A673 (cell line): ENCODE measurements around the gene ARFRP1. TPM values are rescaled to one million over a fixed set of nuclear protein-coding genes. Genes with fewer than 3 reads are reported as not detected.

Experiments
- BruUV-seq: library from RNA; stranded (reverse); fragments of 400-500 nt; replicated peaks from 2 replicates; lab custom pipeline; 2021; lab: Mats Ljungman, UMichigan
- CTCF ChIA-PET: fragments of 300-600 bp; sonication (Branson Sonifier 250); formaldehyde crosslinking; loops from one replicate; lab custom pipeline; 2022; ENCODE audit warnings: antibody characterized with exemption; lab: Charles Lee
- POLR2A ChIA-PET: fragments of 300-600 bp; sonication (Branson Sonifier 250); formaldehyde crosslinking; loops from one replicate; lab custom pipeline; 2022; ENCODE audit warnings: antibody characterized with exemption; ENCODE audit not compliant: low non-redundant PET; lab: Charles Lee
- DNase-seq: peaks from one replicate; pipeline ENCODE4 v3.0.0-alpha.2; 2015; ENCODE audit warnings: low spot score
- H3K27ac ChIP-seq: fragments of 200-600 bp; sonication (generic); 2 replicates; pipeline ENCODE4 v1.5.1; 2016; ENCODE audit warnings: mixed run types, low read depth, mild to moderate bottlenecking, mixed read lengths, antibody characterized with exemption, low read length; ENCODE audit not compliant: poor library complexity, severe bottlenecking
- H3K27me3 ChIP-seq: fragments of 200-600 bp; sonication (generic); replicated peaks from 2 replicates; pipeline ENCODE4 v1.6.1; 2017; ENCODE audit warnings: mixed run types, low read depth, mild to moderate bottlenecking, mixed read lengths, antibody characterized with exemption, low read length; ENCODE audit not compliant: insufficient read depth, poor library complexity
- H3K36me3 ChIP-seq: fragments of 200-600 bp; sonication (generic); 2 replicates; pipeline ENCODE4 v1.6.1; 2016; ENCODE audit warnings: mixed run types, mild to moderate bottlenecking, mixed read lengths, antibody characterized with exemption, low read length; ENCODE audit not compliant: insufficient read depth, poor library complexity, severe bottlenecking
- H3K4me1 ChIP-seq: fragments of 200-600 bp; sonication (generic); 2 replicates; pipeline ENCODE4 v1.6.1; 2017; ENCODE audit warnings: mixed run types, mild to moderate bottlenecking, mixed read lengths, antibody characterized with exemption, low read length; ENCODE audit not compliant: insufficient read depth, poor library complexity, severe bottlenecking
- H3K4me3 ChIP-seq: fragments of 200-600 bp; sonication (generic); 2 replicates; pipeline ENCODE4 v1.5.1; 2016; ENCODE audit warnings: low read depth, mixed run types, mild to moderate bottlenecking, mixed read lengths, low read length; ENCODE audit not compliant: poor library complexity, severe bottlenecking
- H3K9me3 ChIP-seq: fragments of 200-600 bp; sonication (generic); 2 replicates; pipeline ENCODE4 v1.6.1; 2016; ENCODE audit warnings: mixed run types, low read depth, mild to moderate bottlenecking, mixed read lengths, antibody characterized with exemption, low read length; ENCODE audit not compliant: poor library complexity, severe bottlenecking
- EZH2 ChIP-seq: fragments of 200-600 bp; sonication (generic); IDR thresholded peaks from 2 replicates; pipeline ENCODE4 v1.6.1; 2017; ENCODE audit warnings: borderline replicate concordance, low read depth, mild to moderate bottlenecking, mixed read lengths, antibody characterized with exemption, low read length; ENCODE audit not compliant: poor library complexity, severe bottlenecking
- intact Hi-C: fragments of 100-400 bp; cut with micrococcal nuclease; formaldehyde crosslinking; loops from one replicate; pipeline ENCODE4 v1.10.0; 2022; ENCODE audit not compliant: unreplicated experiment
- total RNA-seq: library from RNA; stranded (reverse); gene quantifications from 2 replicates; pipeline ENCODE4 v1.2.3, GENCODE V29; 2021
- TF ChIP-seq, protein P1 (sequence below): fragments of 300-800, 200-600 bp; sonication (generic); conservative IDR thresholded peaks from 2 replicates; pipeline ENCODE4 v1.5.1; 2017; ENCODE audit warnings: low read depth, mild to moderate bottlenecking, antibody characterized with exemption, low read length, moderate library complexity, mixed read lengths

ARFRP1 gene
- total RNA-seq, 1 experiment from 2014 or later, result 41.1 TPM

DNA sequence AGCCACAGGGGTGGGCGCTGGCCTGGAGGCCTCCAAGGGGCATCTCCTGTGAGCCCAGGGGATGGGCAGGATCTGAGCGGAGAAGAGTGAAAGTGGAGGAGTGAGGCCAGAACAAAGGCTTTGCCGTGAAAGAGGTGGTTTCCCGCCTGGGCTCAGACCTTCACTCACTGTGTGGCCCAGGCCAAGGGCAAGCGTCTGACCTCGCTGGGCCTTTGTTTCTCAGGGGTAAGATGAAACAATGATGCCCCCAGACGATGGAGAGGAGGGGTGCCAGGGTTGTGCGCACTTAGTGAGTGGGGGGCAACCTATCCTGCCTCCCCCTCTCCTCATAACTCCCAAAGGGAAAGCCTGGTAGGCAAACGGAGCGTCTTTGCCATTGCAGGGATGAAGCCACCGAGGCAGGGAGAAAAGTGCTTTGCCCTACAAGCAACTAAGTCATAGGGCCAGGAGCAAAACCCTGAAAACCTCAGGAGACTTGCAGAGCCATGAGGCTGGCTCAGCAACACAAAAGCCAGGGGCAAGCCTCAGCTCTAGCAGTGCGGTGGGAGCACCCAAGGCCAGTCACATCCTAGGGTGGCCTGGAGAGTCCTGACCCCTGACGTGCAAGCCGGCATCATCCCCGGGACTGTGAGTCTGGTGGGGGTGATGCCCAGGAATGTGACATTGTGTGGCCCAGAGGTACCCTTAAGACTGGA lies 53.7 kb downstream of the ARFRP1 start:
- DNase-seq, result no peak
- H3K36me3 ChIP-seq, result no peaks in the 10 kb centered on the region
- intact Hi-C loops, result no loop called here
- ChIA-PET POLR2A (interaction anchor here (0.6 kb wide), 1 partner anchor 69 kb away, joined by 4 read pairs; no protein-coding TSS in a partner anchor), CTCF (no interaction called here)
- H3K4me3 ChIP-seq, result peak overlapping the region; percentile 95
- TF ChIP-seq EZH2, result no peak
- TF ChIP-seq, protein P1, sequence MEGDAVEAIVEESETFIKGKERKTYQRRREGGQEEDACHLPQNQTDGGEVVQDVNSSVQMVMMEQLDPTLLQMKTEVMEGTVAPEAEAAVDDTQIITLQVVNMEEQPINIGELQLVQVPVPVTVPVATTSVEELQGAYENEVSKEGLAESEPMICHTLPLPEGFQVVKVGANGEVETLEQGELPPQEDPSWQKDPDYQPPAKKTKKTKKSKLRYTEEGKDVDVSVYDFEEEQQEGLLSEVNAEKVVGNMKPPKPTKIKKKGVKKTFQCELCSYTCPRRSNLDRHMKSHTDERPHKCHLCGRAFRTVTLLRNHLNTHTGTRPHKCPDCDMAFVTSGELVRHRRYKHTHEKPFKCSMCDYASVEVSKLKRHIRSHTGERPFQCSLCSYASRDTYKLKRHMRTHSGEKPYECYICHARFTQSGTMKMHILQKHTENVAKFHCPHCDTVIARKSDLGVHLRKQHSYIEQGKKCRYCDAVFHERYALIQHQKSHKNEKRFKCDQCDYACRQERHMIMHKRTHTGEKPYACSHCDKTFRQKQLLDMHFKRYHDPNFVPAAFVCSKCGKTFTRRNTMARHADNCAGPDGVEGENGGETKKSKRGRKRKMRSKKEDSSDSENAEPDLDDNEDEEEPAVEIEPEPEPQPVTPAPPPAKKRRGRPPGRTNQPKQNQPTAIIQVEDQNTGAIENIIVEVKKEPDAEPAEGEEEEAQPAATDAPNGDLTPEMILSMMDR, result no peak
- H3K27ac ChIP-seq, result peak overlapping the region; percentile 76
- H3K4me1 ChIP-seq, result peaks cover 29% of the 10 kb centered on the region
- no TSS peak for BruUV-seq
- no peaks in the 10 kb centered on the region for H3K9me3 ChIP-seq
- no peaks in the 10 kb centered on the region for H3K27me3 ChIP-seq

DNA sequence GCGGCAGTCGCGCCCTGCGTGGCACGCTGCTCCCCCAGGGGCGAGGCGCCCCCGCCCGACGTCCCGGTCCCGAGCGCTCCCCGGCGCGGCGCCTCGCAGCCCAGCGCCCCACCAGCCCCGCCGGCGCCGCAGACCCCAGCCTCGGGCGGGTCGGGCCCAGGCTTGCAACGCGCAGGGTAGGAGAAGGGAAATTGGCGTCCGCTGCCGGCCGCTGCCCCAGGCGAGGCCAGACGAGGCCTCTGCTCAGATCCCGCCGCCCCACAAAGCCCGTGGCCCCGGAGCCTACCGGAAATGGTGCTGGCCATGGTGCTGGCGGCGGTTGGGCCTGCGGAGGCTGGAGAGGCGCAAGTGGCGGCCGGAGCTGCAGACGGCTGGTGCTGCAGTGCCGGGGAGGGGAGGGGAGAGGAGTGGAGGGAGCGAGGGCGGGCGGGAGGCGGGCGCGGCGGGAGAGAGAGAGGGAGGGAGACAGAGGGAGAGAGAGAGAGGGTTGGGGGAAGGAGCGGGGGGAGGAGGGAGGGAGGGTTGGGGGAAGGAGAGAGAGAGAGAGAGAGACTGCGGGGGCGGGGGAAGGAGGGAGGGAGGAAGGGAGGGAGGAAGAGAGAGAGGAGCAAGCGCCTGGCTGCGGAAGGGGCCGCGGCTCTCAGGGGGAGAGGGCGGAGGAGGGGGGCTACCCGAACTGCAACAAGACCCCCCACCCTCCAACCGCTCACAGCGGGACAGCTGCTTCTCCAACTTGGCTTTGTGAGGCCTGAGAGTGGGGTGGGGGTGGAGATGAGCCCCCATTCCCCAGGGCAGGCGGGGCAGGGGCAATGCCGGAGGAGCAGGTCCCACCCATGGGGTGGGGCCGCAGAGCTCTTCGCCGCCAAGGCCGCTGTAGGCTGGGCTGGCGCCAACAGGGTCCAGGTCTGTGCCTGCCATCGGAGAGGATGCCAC lies 54.5 kb downstream of the ARFRP1 start, which contains the start of gene STMN3:
Gene STMN3 (minus strand): TSS at position 384 of the 933 bp plus-strand sequence. CDS start 79 bp downstream, at position 305.
- H3K36me3 ChIP-seq, result no peaks in the 10 kb centered on the region
- DNase-seq, result peak; percentile 97
- CTCF ChIA-PET, result no interaction called here
- intact Hi-C loops, result no loop called here
- peaks cover 29% of the 10 kb centered on the region for H3K4me1 ChIP-seq
- H3K4me3 ChIP-seq, result peak within 1 kb of the TSS; percentile 95
- H3K27me3 ChIP-seq, result no peaks in the 10 kb centered on the region
- peak within 1 kb of the TSS; percentile 88 for H3K27ac ChIP-seq
- POLR2A ChIA-PET, result interaction anchor here (0.5 to 0.6 kb wide), 2 partner anchors 70 to 133 kb away, joined by 4 to 5 read pairs; no protein-coding TSS in a partner anchor
- no peak for TF ChIP-seq EZH2
- TF ChIP-seq, protein P1, result no peak
- no TSS peak for BruUV-seq
- H3K9me3 ChIP-seq, result no peaks in the 10 kb centered on the region

DNA sequence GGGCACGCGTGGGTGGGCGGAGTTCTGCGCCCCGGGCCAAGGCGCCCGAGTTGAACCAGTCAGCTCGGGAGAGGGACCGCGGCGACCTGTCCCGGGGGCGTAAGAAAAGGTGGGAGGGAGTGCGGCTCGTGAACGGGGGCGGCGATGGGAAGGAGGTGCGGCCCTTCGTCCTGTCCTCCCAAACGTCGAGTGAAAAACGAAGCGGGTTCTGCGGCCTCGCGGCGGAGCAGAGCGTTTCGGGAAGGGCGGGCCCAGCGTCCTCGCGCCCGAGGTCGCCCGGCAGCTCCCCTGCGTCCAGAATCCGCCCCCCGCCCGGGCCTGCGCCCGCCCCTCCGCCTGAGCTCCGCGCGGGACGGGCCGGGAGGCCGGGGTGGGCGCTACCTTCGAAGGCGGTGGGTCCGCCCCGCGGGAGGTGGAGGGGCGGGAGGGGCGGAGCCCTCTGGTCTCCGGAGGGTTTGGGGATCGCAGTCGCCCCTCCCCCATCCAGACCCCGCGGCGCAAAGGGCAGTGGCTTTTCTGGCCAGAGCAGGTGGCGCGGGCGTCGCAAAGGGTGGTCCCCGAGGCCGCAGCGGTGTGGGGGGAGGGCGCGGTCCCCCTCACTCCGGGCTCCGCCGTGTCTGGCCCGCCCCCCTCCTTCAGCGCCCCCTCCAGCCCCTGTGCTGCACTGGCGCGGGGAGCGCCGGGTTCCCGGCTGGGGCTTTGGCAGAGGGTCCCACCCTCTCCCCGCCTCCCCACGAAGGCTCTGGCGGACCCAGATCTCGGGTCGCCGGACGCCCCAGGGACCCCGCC lies 55.4 kb downstream of the ARFRP1 start:
- CTCF ChIA-PET, result interaction anchor here (0.6 kb wide), 1 partner anchor 680 kb away, joined by 5 read pairs; no protein-coding TSS in a partner anchor
- Histone ChIP-seq H3K9me3 (no peaks in the 10 kb centered on the region), H3K36me3 (no peaks in the 10 kb centered on the region), H3K27ac (peak overlapping the region; percentile 88), H3K4me1 (peaks cover 25% of the 10 kb centered on the region), H3K4me3 (peak overlapping the region; percentile 95), H3K27me3 (no peaks in the 10 kb centered on the region)
- POLR2A ChIA-PET, result no interaction called here
- intact Hi-C loops, result no loop called here
- TF ChIP-seq, protein P1, result peak; percentile 43
- TF ChIP-seq EZH2, result no peak
- no TSS peak for BruUV-seq
- peak; percentile 65 for DNase-seq
